H1 (cell line): Measurements from ENCODE around the gene NID1. TPM values are rescaled to one million over a fixed set of nuclear protein-coding genes. Genes with fewer than 3 reads are reported as not detected.

Experiments
- CTCF ChIA-PET: fragments of 300-600 bp; sonication (Branson Sonifier 250); formaldehyde crosslinking; loops from one replicate; lab custom pipeline; 2021; ENCODE audit not compliant: partially characterized antibody; lab: Charles Lee
- POLR2A ChIA-PET: fragments of 300-600 bp; sonication (Branson Sonifier 250); formaldehyde crosslinking; loops from one replicate; lab custom pipeline; 2021; ENCODE audit warnings: inconsistent platforms; ENCODE audit not compliant: partially characterized antibody; lab: Charles Lee
- DNase-seq, 2 experiments: peaks; one replicate each; pipeline versions ENCODE4 v3.0.0 to v3.0.0-alpha.2; 2010 to 2022; ENCODE audit warnings: low spot score in 2 of 2, low read depth in 1 of 2, mixed read lengths in 1 of 2
- FAIRE-seq: peaks from 2 replicates; lab custom pipeline; 2011; peaks lifted over from hg19 to GRCh38; lab: Jason Lieb, UNC
- H2AFZ ChIP-seq: 2 replicates; pipeline ENCODE4 v1.8.1; 2012; ENCODE audit warnings: low read length, inconsistent platforms
- H2AK5ac ChIP-seq: 2 replicates; pipeline ENCODE4 v1.6.1; 2013; ENCODE audit warnings: low read depth, low read length
- H2BK120ac ChIP-seq: replicated peaks from 2 replicates; pipeline ENCODE3; 2013; ENCODE audit warnings: low read depth, low read length, inconsistent platforms
- H2BK12ac ChIP-seq: 2 replicates; pipeline ENCODE4 v1.6.1; 2013; ENCODE audit warnings: low read depth, low read length
- H2BK15ac ChIP-seq: 2 replicates; pipeline ENCODE4 v1.6.1; 2013; ENCODE audit warnings: low read length
- H2BK20ac ChIP-seq: 2 replicates; pipeline ENCODE4 v1.6.1; 2013; ENCODE audit warnings: low read length
- H2BK5ac ChIP-seq: 2 replicates; pipeline ENCODE4 v1.6.1; 2013; ENCODE audit warnings: low read depth, low read length
- H3K14ac ChIP-seq: 2 replicates; pipeline ENCODE4 v1.6.1; 2013; ENCODE audit warnings: inconsistent platforms; ENCODE audit not compliant: insufficient read length
- H3K18ac ChIP-seq: 2 replicates; pipeline ENCODE4 v1.6.1; 2013; ENCODE audit warnings: low read length; ENCODE audit errors: extremely low read depth
- H3K23ac ChIP-seq: 2 replicates; pipeline ENCODE4 v1.6.1; 2013; ENCODE audit warnings: inconsistent platforms; ENCODE audit not compliant: insufficient read length
- H3K23me2 ChIP-seq: 2 replicates; pipeline ENCODE4 v1.6.1; 2013; ENCODE audit warnings: low read depth, low read length
- H3K27ac ChIP-seq: 2 replicates; pipeline ENCODE4 v1.6.1; 2011; ENCODE audit warnings: low read depth, low read length, inconsistent platforms
- H3K27me3 ChIP-seq, 4 experiments: replicated peaks in 1 of 4; 1 replicate in 1 of 4; 2 replicates in 3 of 4; pipeline versions ENCODE4 v1.6.1 to v1.8.1; 2011 to 2013; ENCODE audit warnings: low read length in 3 of 4, mild to moderate bottlenecking in 3 of 4, inconsistent platforms in 2 of 4, mixed read lengths in 2 of 4, moderate library complexity in 1 of 4; ENCODE audit not compliant: control insufficient read depth in 3 of 4, insufficient read depth in 3 of 4; ENCODE audit errors: extremely low read depth in 1 of 4
- H3K36me3 ChIP-seq, 4 experiments: 2 replicates each; pipeline versions ENCODE4 v1.6.1 to v1.8.1; 2011 to 2013; ENCODE audit warnings: mild to moderate bottlenecking in 4 of 4, low read length in 3 of 4, moderate library complexity in 2 of 4, control low read depth in 1 of 4, inconsistent platforms in 1 of 4; ENCODE audit not compliant: insufficient read depth in 4 of 4, control insufficient read depth in 2 of 4
- H3K4ac ChIP-seq: replicated peaks from 2 replicates; pipeline ENCODE3; 2013; ENCODE audit warnings: low read length, low read depth, mixed read lengths, inconsistent platforms; ENCODE audit not compliant: insufficient read length
- H3K4me1 ChIP-seq, 4 experiments: replicated peaks in 1 of 4; 1 replicate in 1 of 4; 2 replicates in 3 of 4; pipeline versions ENCODE4 v1.6.1 to v1.8.1; 2011 to 2013; ENCODE audit warnings: low read length in 3 of 4, inconsistent platforms in 2 of 4, mixed read lengths in 1 of 4; ENCODE audit not compliant: insufficient read depth in 4 of 4, control insufficient read depth in 3 of 4
- H3K4me2 ChIP-seq, 2 experiments: 2 replicates each; pipeline versions ENCODE4 v1.6.1 to v1.8.1; 2011 to 2013; ENCODE audit warnings: low read depth in 2 of 2, low read length in 2 of 2, control low read depth in 1 of 2, inconsistent platforms in 1 of 2, mild to moderate bottlenecking in 1 of 2; ENCODE audit not compliant: insufficient read depth in 1 of 2
- H3K4me3 ChIP-seq, 4 experiments: fragments of 200-600, 300-600 bp in 1 of 4; sonication (generic), shearing (Covaris generic), sonication (Bioruptor Twin) in 1 of 4; 2 replicates each; pipeline versions ENCODE4 v1.5.1 to v1.8.1; 2011 to 2016; ENCODE audit warnings: low read length in 4 of 4, low read depth in 3 of 4, control low read depth in 2 of 4, inconsistent platforms in 2 of 4, mild to moderate bottlenecking in 2 of 4, mixed read lengths in 1 of 4, moderate library complexity in 1 of 4; ENCODE audit not compliant: insufficient read depth in 2 of 4; ENCODE audit errors: extremely low read depth in 1 of 4
- H3K56ac ChIP-seq: replicated peaks from 2 replicates; pipeline ENCODE3; 2013; ENCODE audit warnings: low read depth, mild to moderate bottlenecking, mixed read lengths, low read length, inconsistent platforms; ENCODE audit not compliant: insufficient read length
- H3K79me1 ChIP-seq: 2 replicates; pipeline ENCODE4 v1.6.1; 2013; ENCODE audit warnings: low read depth, low read length, control low read depth
- H3K79me2 ChIP-seq, 2 experiments: 2 replicates each; pipeline versions ENCODE4 v1.6.1 to v1.8.1; 2012 to 2013; ENCODE audit warnings: low read length in 2 of 2, mild to moderate bottlenecking in 2 of 2, inconsistent platforms in 1 of 2; ENCODE audit not compliant: insufficient read depth in 2 of 2, control insufficient read depth in 1 of 2
- H3K9ac ChIP-seq, 4 experiments: replicated peaks in 1 of 4; 1 replicate in 1 of 4; 2 replicates in 3 of 4; pipeline versions ENCODE4 v1.6.1 to v1.8.1; 2011 to 2013; ENCODE audit warnings: low read depth in 3 of 4, low read length in 3 of 4, control low read depth in 2 of 4, mild to moderate bottlenecking in 2 of 4, moderate library complexity in 2 of 4, inconsistent platforms in 1 of 4; ENCODE audit errors: extremely low read depth in 1 of 4
- H3K9me3 ChIP-seq, 2 experiments: 2 replicates each; pipeline versions ENCODE4 v1.6.1 to v1.8.1; 2012 to 2013; ENCODE audit warnings: mild to moderate bottlenecking in 2 of 2, moderate library complexity in 2 of 2, control low read depth in 1 of 2, inconsistent platforms in 1 of 2, low read depth in 1 of 2, low read length in 1 of 2, mixed read lengths in 1 of 2; ENCODE audit not compliant: insufficient read depth in 2 of 2
- H4K20me1 ChIP-seq, 2 experiments: replicated peaks in 1 of 2; 2 replicates each; pipeline versions ENCODE3 to v1.8.1; 2011 to 2013; ENCODE audit warnings: inconsistent platforms in 2 of 2, low read length in 2 of 2, mild to moderate bottlenecking in 1 of 2; ENCODE audit not compliant: insufficient read depth in 2 of 2, control insufficient read depth in 1 of 2
- H4K5ac ChIP-seq: 2 replicates; pipeline ENCODE4 v1.6.1; 2013; ENCODE audit warnings: low read length, low read depth, mixed read lengths, inconsistent platforms; ENCODE audit not compliant: insufficient read length
- H4K8ac ChIP-seq: 2 replicates; pipeline ENCODE4 v1.8.0; 2013; ENCODE audit warnings: mild to moderate bottlenecking, moderate library complexity, low read length, inconsistent platforms; ENCODE audit not compliant: insufficient read depth; ENCODE audit errors: extremely low read depth
- H4K91ac ChIP-seq: replicated peaks from 2 replicates; pipeline ENCODE3; 2013; ENCODE audit warnings: low read length, mixed read lengths, inconsistent platforms; ENCODE audit not compliant: insufficient read length
- BCL11A ChIP-seq, 2 experiments: IDR thresholded peaks; one replicate each; pipeline ENCODE4 v1.6.1; 2011; ENCODE audit warnings: low read depth in 2 of 2, low read length in 2 of 2, mild to moderate bottlenecking in 2 of 2
- BRCA1 ChIP-seq: IDR thresholded peaks from 2 replicates; pipeline ENCODE4 v1.6.1; 2012; ENCODE audit warnings: low read depth, low read length, improper control_type of control experiment
- CEBPB ChIP-seq: IDR thresholded peaks from 2 replicates; pipeline ENCODE4 v1.6.1; 2012; ENCODE audit warnings: low read depth, low read length
- EGR1 ChIP-seq: IDR thresholded peaks from 2 replicates; pipeline ENCODE4 v1.6.1; 2011; ENCODE audit warnings: low read depth, low read length, borderline replicate concordance
- HDAC2 ChIP-seq, 2 experiments: fragments of 300-600 bp in 1 of 2; sonication (generic) in 1 of 2; IDR thresholded peaks; 2 replicates each; pipeline ENCODE4 v1.6.1; 2011 to 2012; ENCODE audit warnings: low read depth in 2 of 2, low read length in 2 of 2, mild to moderate bottlenecking in 2 of 2, moderate library complexity in 2 of 2, borderline replicate concordance in 1 of 2, inconsistent platforms in 1 of 2
- NANOG ChIP-seq: IDR thresholded peaks from 2 replicates; pipeline ENCODE4 v1.6.1; 2011; ENCODE audit warnings: low read length, low read depth, mild to moderate bottlenecking, inconsistent platforms; ENCODE audit not compliant: insufficient read depth, poor library complexity, severe bottlenecking
- PHF8 ChIP-seq: fragments of 200-600 bp; sonication (generic); conservative IDR thresholded peaks from 2 replicates; pipeline ENCODE4 v1.7.1; 2012; ENCODE audit warnings: low read depth, mild to moderate bottlenecking, inconsistent platforms, low read length, moderate library complexity
- RFX5 ChIP-seq: IDR thresholded peaks from 2 replicates; pipeline ENCODE4 v1.6.1; 2011; ENCODE audit warnings: low read depth, low read length, improper control_type of control experiment, borderline replicate concordance
- RXRA ChIP-seq: IDR thresholded peaks from 2 replicates; pipeline ENCODE4 v1.6.1; 2011; ENCODE audit warnings: low read depth, mild to moderate bottlenecking, low read length, moderate library complexity; ENCODE audit not compliant: insufficient read depth
- SIX5 ChIP-seq: IDR thresholded peaks from 2 replicates; pipeline ENCODE4 v1.6.1; 2011; ENCODE audit warnings: mild to moderate bottlenecking, low read depth, low read length
- SP2 ChIP-seq: IDR thresholded peaks from 2 replicates; pipeline ENCODE4 v1.6.1; 2012; ENCODE audit warnings: mild to moderate bottlenecking, low read length, inconsistent platforms
- SRF ChIP-seq: IDR thresholded peaks from 2 replicates; pipeline ENCODE4 v1.6.1; 2011; ENCODE audit warnings: mild to moderate bottlenecking, low read depth, low read length, moderate library complexity
- SUZ12 ChIP-seq: fragments of 200-600 bp; sonication (generic); IDR thresholded peaks from 2 replicates; pipeline ENCODE4 v1.6.1; 2012; ENCODE audit warnings: mild to moderate bottlenecking, inconsistent platforms, low read length, moderate library complexity, mixed read lengths
- YY1 ChIP-seq: IDR thresholded peaks from 2 replicates; pipeline ENCODE4 v1.6.1; 2011; ENCODE audit warnings: low read depth, mild to moderate bottlenecking, low read length
- WGBS, 2 experiments: shearing (Covaris generic) in 1 of 2; methylation state at CpG; one replicate each; pipeline versions ENCODE4 v1.1.6 to v1.1.7; 2013 to 2015; ENCODE audit warnings: low lambda C conversion rate in 2 of 2, mixed read lengths in 2 of 2, inconsistent platforms in 1 of 2, low coverage in 1 of 2, missing lambda C conversion rate in 1 of 2; ENCODE audit not compliant: insufficient replicate concordance in 2 of 2, insufficient coverage in 1 of 2, insufficient read length in 1 of 2; ENCODE audit errors: extremely low coverage in 1 of 2, missing lambda C conversion rate in 1 of 2; 5-methylcytosine and 5-hydroxymethylcytosine counted together
- polyA plus RNA-seq, 7 experiments: library from polyadenylated mRNA; depleted of rRNA in 3 of 7; stranded (reverse) in 5 of 7; unstranded in 2 of 7; fragments of >200 nt in 5 of 7; fragments of 200-250 nt in 2 of 7; gene quantifications; 1 replicate in 5 of 7; 2 replicates in 1 of 7; 4 replicates in 1 of 7; pipeline versions ENCODE4 v1.2.1 to v1.2.3, GENCODE V29; 2011 to 2013; ENCODE audit warnings: missing spikeins in 2 of 7, mixed read lengths in 2 of 7
- total RNA-seq: library from RNA; stranded (reverse); fragmentation: NEBNext Ultra II Directional; extraction: Animal tissue kit (Norgen Biotek cat#: 25700); gene quantifications from 2 replicates; pipeline ENCODE4 v1.2.1, GENCODE V29; 2021

NID1 gene
- total and polyA plus RNA-seq, 2 of the 8 experiments (the other 6 are each of a cell fraction or from before 2014, with no cell fraction given), result 20.9 to 25.4 TPM

DNA sequence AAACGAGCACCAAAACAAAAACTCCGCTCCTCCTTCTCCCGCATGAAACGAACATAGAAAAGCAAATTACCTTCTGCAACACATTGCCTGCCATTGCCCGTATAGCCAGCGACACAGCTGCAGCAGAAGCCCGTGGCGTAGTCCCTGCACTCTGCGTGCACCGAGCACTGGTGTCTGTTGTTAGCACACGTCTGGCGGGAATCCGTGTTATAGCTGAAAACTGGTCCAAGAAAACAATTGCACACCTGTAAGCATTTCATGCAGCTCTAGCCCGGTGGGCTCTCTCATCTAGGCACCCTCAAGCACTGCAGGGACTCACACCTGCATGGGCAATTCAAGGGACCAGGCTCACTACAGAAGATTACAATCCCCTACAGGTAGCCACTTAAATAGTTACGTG lies 26.9 kb downstream of the NID1 start:
- no peak overlapping the region for H3K27ac ChIP-seq
- no peaks in the 10 kb centered on the region for H3K4me1 ChIP-seq
- no peak overlapping the region for H2AFZ ChIP-seq
- H3K23me2 ChIP-seq, result no peaks in the 10 kb centered on the region
- H2BK120ac ChIP-seq, result no peak overlapping the region
- no peaks in the 10 kb centered on the region for H4K20me1 ChIP-seq
- no peak overlapping the region for H2BK5ac ChIP-seq
- no peak overlapping the region for H3K23ac ChIP-seq
- 87% methylated on average over 15 of the region's 15 CpGs; no CpG with 5 or more reads in 1 of the 2 experiments for WGBS, 2 experiments
- ChIA-PET POLR2A (no interaction called here), CTCF (no interaction called here)
- H2BK20ac ChIP-seq, result no peak overlapping the region
- H3K9me3 ChIP-seq, result no peaks in the 10 kb centered on the region
- no peak overlapping the region for H4K5ac ChIP-seq
- no peaks in the 10 kb centered on the region for H3K79me1 ChIP-seq
- no peak overlapping the region for H4K8ac ChIP-seq
- H2BK12ac ChIP-seq, result no peak overlapping the region
- H3K4me3 ChIP-seq, result no peak overlapping the region
- H3K9ac ChIP-seq, result no peak overlapping the region
- H3K18ac ChIP-seq, result no peak overlapping the region
- no peak overlapping the region for H4K91ac ChIP-seq
- H3K4ac ChIP-seq, result no peak overlapping the region
- no peaks in the 10 kb centered on the region; a peak in 1 of 8 replicates for H3K36me3 ChIP-seq
- no peaks in the 10 kb centered on the region for H3K27me3 ChIP-seq
- no peaks in the 10 kb centered on the region for H3K79me2 ChIP-seq
- FAIRE-seq (no peak), DNase-seq (no peak)
- TF ChIP-seq SUZ12 (no peak), CEBPB (no peak), YY1 (no peak), EGR1 (no peak), SIX5 (no peak), BRCA1 (no peak), SRF (no peak), RXRA (no peak), RFX5 (no peak), HDAC2 (IDR thresholded peaks at IDR 0.05; ENCODE audit: borderline replicate concordance in 1 of 2, low read depth in 2 of 2, low read length in 2 of 2) (no peak), NANOG (no peak), BCL11A (IDR thresholded peaks at IDR 0.05; ENCODE audit: low read depth in 2 of 2, low read length in 2 of 2) (no peak), SP2 (no peak), PHF8 (no peak)
- no peak overlapping the region for H3K14ac ChIP-seq
- no peak overlapping the region for H3K4me2 ChIP-seq
- H2BK15ac ChIP-seq, result no peak overlapping the region
- H3K56ac ChIP-seq, result no peak overlapping the region
- H2AK5ac ChIP-seq, result no peak overlapping the region
